Mucosa of rectum (tissue), 2 donors: ENCODE results near the gene IL31.

ENCODE experiments used
- H3K27ac ChIP-seq, 2 donors: one replicate each; pipeline ENCODE4 v1.7.0; 2013; ENCODE audit warnings: inconsistent platforms in 2 of 2, low read depth in 2 of 2, low read length in 2 of 2
- H3K27me3 ChIP-seq, 2 donors: one replicate each; pipeline ENCODE4 v1.7.0; 2013; ENCODE audit warnings: low read length in 2 of 2; ENCODE audit not compliant: control insufficient read depth in 2 of 2, insufficient read depth in 2 of 2
- H3K36me3 ChIP-seq, 2 donors: one replicate each; pipeline ENCODE4 v1.7.0; 2013; ENCODE audit warnings: low read length in 2 of 2; ENCODE audit not compliant: control insufficient read depth in 2 of 2, insufficient read depth in 2 of 2
- H3K4me1 ChIP-seq, 2 donors: one replicate each; pipeline ENCODE4 v1.7.0; 2013; ENCODE audit warnings: low read length in 2 of 2, mild to moderate bottlenecking in 1 of 2; ENCODE audit not compliant: control insufficient read depth in 2 of 2, insufficient read depth in 2 of 2
- H3K4me3 ChIP-seq, 2 donors: one replicate each; pipeline ENCODE4 v1.7.0; 2013; ENCODE audit warnings: low read length in 2 of 2
- H3K9ac ChIP-seq, 2 donors: one replicate each; pipeline ENCODE4 v1.7.0; 2013; ENCODE audit warnings: low read length in 2 of 2, low read depth in 1 of 2, mild to moderate bottlenecking in 1 of 2
- H3K9me3 ChIP-seq, 2 donors: one replicate each; pipeline ENCODE4 v1.7.0; 2013; ENCODE audit warnings: low read length in 2 of 2; ENCODE audit not compliant: control insufficient read depth in 2 of 2
- donor health status: healthy.
- donor health status: Normal muscosa, but diverticular disease.

IL31 gene

DNA sequence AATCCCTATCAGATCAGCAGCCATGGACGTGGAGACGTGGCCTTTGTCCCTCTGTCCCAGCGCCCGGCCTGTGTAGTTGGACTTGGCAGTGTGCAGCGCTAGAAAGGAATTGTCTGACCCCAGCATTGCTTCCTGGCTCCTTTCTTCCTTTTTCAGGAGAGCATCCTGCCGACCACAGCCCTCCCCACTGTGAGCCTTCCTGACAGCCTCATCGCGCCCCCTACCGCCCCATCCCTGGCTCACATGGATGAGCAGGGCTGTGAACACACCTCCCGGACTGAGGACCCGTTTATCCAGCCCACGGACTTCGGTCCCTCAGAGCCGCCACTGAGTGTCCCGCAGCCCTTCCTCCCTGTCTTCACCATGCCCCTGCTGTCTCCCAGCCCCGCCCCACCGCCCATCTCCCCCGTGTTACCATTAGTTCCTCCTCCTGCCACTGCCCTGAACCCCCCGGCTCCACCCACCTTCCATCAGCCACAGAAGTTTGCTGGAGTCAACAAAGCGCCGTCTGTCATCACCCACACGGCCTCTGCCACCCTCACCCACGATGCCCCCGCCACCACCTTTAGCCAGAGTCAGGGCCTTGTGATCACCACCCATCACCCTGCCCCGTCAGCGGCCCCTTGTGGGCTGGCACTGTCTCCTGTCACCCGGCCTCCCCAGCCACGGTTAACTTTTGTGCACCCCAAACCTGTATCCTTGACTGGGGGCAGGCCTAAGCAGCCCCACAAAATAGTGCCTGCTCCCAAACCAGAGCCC is 40.6 kb downstream of the IL31 start:
- Histone ChIP-seq H3K36me3 (peaks cover 77 to 83% of the 10 kb centered on the region in 2 donors), H3K9ac (no peak overlapping the region), H3K9me3 (no peaks in the 10 kb centered on the region), H3K4me3 (no peak overlapping the region), H3K4me1 (no peaks in the 10 kb centered on the region), H3K27me3 (no peaks in the 10 kb centered on the region), H3K27ac (no peak overlapping the region)

DNA sequence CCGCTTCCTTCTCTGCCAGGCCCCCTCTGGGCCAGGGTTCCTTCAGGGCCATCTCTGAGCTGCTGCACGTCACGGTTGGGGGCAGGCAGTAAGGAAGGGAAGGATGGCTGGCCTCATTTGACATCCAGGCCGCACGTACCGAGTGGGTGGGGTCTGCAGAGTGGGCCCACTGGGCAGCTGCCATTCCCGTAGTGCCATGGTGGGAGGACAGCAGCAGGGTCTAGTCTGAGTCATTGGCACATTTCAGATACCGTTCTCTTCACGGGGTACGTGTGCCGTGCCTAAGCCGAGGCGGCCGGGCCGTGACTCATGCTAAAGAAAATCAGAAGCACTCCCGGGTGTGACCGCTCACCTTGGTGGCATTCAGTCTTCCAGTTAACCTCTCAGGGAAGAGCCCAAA is 43.9 kb downstream of the IL31 start:
- Histone ChIP-seq H3K9me3 (no peaks in the 10 kb centered on the region), H3K36me3 (peaks cover 60 to 76% of the 10 kb centered on the region in 2 donors), H3K27me3 (no peaks in the 10 kb centered on the region), H3K9ac (no peak overlapping the region), H3K27ac (no peak overlapping the region), H3K4me3 (no peak overlapping the region), H3K4me1 (peaks cover 13 to 14% of the 10 kb centered on the region in 2 donors)

DNA sequence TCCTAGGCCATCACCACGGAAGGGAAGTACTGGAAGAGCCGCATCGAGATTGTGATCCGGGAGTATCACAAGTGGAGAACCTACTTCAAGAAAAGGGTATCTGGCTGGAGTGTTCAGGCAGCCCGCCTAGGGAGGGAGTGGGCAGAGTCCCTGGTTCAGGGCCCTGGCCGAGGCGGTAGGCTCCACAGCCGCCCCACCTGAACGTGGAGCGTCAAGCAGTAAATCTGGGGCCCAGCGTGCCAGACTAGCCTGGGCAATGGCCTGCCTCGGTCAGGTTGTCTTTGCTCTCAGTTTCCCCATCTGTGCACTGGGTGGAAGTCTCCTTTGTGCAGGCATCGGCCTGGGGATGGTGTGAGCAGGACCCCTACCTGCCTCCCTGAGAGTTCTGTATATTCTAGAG is 44.9 kb downstream of the IL31 start:
- peaks cover 57 to 72% of the 10 kb centered on the region in 2 donors for H3K36me3 ChIP-seq

DNA sequence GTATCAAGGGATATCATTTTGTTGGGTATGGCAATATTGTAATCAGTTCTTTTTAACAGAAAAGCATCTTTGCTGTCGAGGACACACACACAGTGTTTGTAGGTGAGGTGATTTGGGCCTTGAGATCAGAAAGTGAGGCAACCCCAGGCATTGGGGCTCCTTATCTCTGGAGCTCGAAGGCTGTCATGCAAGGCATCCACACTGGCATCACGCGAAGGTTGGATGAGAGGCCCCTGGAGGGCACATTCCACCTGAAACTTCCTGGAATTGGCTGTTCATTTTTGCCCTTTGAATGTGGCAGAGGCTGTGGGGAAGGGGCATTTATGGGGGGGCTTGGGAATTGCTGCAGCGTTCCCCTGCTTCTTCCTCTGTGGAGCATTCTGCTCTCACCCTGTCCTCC is 45.5 kb downstream of the IL31 start:
- Histone ChIP-seq H3K4me1 (peaks cover 20% of the 10 kb centered on the region in 2 donors), H3K9ac (no peak overlapping the region), H3K9me3 (no peaks in the 10 kb centered on the region), H3K4me3 (no peak overlapping the region), H3K27me3 (no peaks in the 10 kb centered on the region), H3K27ac (no peak overlapping the region), H3K36me3 (peaks cover 50 to 65% of the 10 kb centered on the region in 2 donors)

More for the DNA sequence above, 44.9 kb downstream of the IL31 start:
- Histone ChIP-seq H3K4me1 (peaks cover 15 to 16% of the 10 kb centered on the region in 2 donors), H3K4me3 (no peak overlapping the region), H3K27me3 (no peaks in the 10 kb centered on the region), H3K9ac (no peak overlapping the region), H3K9me3 (no peaks in the 10 kb centered on the region), H3K27ac (no peak overlapping the region)

DNA sequence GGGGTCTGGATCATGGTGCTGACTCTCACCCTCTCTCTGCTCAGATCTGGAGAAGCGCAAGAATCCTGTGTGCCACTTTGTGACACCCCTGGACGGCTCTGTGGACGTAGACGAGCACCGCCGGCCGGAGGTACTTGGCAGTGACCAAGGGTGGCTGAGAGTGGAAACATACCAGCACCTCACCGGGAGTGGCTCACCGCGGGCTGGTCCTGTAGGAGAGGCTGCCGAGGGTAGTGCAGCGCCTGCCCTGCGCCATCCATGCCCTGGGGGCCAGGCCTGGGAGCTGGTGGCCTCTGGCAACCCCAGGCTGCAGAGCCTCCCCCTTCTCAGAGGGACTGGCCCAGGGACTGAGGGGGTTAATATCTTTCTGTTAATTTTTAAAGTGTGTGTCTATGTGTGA is 46.2 kb downstream of the IL31 start:
- H3K27me3 ChIP-seq, result no peaks in the 10 kb centered on the region
- H3K36me3 ChIP-seq, result peaks cover 45 to 59% of the 10 kb centered on the region in 2 donors
- no peak overlapping the region for H3K4me3 ChIP-seq
- no peak overlapping the region for H3K9ac ChIP-seq
- H3K4me1 ChIP-seq, result peaks cover 26% of the 10 kb centered on the region in 2 donors
- no peaks in the 10 kb centered on the region for H3K9me3 ChIP-seq
- no peak overlapping the region for H3K27ac ChIP-seq

DNA sequence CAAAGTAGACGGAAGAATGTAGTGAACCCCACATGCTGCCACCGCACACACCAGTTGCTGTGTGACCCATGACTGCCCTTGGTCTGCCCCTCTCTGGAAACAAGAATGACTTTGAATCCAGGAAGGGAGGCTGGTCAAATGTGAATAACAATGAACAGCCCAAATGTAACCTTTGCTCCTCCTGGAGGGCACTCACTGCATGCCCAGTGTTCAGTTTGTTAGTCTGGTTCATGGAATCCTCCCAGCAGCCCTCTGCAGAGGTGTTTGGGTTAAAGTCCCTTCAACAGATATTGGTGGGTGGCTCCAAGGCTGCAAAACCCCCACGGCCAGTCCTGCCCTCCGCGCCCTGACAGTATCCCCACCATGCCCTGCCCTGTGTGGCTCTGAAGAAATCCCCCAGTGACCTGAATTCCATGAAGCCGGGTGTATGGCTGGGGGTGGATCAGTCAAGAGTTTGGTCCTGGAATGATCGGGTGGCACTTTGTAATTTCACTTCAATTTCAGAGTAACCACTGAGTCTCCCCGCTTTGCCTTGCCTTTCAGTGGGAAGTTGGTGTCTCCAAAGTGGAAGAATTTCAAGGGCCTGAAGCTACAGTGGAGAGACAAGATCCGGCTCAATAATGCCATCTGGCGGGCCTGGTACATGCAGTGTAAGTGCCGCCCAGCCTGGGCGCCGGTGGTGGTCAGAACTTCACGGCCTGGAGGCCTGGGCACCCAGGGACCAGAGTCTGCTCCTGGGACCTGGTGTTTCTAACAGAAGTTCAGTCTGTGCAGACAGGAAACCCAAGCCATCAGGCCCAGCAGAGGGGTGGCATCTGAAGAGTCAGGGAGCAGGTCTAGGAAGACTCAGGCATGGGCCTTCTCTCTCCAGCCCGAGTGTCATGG is 47.1 kb downstream of the IL31 start:
- Histone ChIP-seq H3K9me3 (no peaks in the 10 kb centered on the region), H3K9ac (no peak overlapping the region), H3K4me3 (no peak overlapping the region), H3K27ac (no peak overlapping the region), H3K27me3 (no peaks in the 10 kb centered on the region), H3K4me1 (peaks cover 27 to 28% of the 10 kb centered on the region in 2 donors), H3K36me3 (peaks cover 37 to 51% of the 10 kb centered on the region in 2 donors)

DNA sequence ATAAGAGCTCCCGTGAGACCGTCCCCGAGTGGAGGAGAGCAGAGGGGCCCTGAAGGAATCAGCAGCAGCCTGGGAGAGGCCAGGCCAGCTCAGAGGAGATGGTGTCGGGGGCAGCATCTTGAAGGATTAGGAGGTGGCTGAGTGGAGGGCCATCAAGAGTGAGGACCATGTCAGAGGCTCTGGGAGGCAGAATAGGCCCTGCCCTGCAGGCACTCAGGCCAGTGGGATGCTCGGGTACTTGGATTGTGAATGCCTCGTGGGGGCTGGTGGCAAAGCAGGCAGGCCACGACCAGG is 47.7 kb downstream of the IL31 start:
- Histone ChIP-seq H3K27ac (no peak overlapping the region), H3K4me3 (no peak overlapping the region), H3K9me3 (no peaks in the 10 kb centered on the region), H3K4me1 (peaks cover 30 to 35% of the 10 kb centered on the region in 2 donors), H3K36me3 (peaks cover 34 to 47% of the 10 kb centered on the region in 2 donors), H3K27me3 (no peaks in the 10 kb centered on the region), H3K9ac (no peak overlapping the region)

DNA sequence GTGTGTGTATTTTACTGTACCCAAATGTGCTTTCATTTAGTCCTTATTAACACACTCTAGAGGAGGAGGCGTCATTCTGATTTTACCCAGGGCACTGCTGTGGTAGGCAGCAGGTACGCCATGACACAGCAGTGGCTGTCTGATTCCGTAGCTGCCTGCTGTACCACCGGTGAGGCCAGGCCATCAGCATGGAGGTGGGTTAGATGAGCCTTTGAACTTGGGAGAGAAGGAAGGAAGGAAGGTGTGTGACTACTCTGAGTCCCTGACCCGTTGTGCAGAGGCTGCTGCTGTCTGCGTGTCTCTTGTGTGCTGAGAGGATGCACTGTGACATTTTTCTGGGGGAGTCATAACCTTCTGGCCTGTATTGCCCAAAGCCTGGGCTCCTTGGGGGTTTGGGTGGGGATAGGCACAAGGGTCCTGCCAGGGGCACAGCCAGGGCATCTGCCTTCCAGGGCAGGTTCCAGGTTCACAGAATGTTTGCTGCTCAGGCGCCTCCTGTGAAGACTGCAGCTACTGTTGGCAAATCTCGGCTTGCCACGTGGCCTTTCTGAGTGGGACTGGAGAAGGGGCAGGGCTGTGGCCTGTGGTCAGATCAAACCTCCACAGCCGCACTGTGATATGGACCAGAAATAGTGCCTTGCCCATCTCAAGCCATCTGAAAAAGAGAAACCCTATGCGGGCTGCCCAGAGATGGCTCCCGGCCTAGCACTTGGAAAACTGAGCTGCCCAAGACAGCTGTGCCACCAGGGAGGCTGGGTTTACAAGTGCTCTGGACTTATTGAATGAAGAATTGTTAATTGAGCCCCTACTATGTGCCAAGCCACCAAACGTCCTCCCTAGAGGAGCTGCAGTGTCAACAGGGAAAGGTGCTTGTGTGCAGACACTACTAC is 48.3 kb downstream of the IL31 start:
- peaks cover 29 to 41% of the 10 kb centered on the region in 2 donors for H3K36me3 ChIP-seq
- H3K4me1 ChIP-seq, result peaks cover 30 to 35% of the 10 kb centered on the region in 2 donors
- no peak overlapping the region for H3K9ac ChIP-seq
- no peak overlapping the region for H3K27ac ChIP-seq
- H3K27me3 ChIP-seq, result no peaks in the 10 kb centered on the region
- no peaks in the 10 kb centered on the region for H3K9me3 ChIP-seq
- no peak overlapping the region for H3K4me3 ChIP-seq

DNA sequence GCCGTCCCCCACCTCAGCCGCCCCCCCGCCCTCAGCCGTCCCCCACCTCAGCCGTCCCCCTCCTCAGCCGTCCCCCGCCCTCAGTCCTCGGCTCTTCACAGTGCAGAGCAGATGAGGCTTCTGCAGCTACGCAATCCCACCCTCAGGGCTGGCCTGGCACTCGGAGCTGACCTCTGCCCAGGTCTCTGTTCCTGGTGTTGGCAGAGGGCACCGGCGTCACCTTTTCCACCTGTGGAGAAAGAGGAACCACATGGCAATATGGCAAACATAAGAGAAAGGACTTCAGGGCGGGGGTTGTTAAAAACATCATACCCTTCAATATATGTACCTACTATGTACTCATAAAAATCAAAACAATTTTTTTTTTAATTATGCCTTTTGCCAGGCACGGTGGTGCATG is 49.7 kb downstream of the IL31 start:
- no peak overlapping the region for H3K9ac ChIP-seq
- H3K4me1 ChIP-seq, result peaks cover 30 to 35% of the 10 kb centered on the region in 2 donors
- H3K9me3 ChIP-seq, result no peaks in the 10 kb centered on the region
- H3K27me3 ChIP-seq, result no peaks in the 10 kb centered on the region
- peaks cover 16 to 28% of the 10 kb centered on the region in 2 donors for H3K36me3 ChIP-seq
- H3K27ac ChIP-seq, result no peak overlapping the region
- H3K4me3 ChIP-seq, result no peak overlapping the region
